GM12801 (cell line): ENCODE data around the gene SIDT2.

Experiments used
- CTCF ChIP-seq: IDR thresholded peaks from one replicate; pipeline ENCODE4 v1.5.1; 2011; ENCODE audit warnings: control low read depth; ENCODE audit not compliant: insufficient read length; ENCODE audit errors: extremely low read depth

Gene SIDT2

DNA sequence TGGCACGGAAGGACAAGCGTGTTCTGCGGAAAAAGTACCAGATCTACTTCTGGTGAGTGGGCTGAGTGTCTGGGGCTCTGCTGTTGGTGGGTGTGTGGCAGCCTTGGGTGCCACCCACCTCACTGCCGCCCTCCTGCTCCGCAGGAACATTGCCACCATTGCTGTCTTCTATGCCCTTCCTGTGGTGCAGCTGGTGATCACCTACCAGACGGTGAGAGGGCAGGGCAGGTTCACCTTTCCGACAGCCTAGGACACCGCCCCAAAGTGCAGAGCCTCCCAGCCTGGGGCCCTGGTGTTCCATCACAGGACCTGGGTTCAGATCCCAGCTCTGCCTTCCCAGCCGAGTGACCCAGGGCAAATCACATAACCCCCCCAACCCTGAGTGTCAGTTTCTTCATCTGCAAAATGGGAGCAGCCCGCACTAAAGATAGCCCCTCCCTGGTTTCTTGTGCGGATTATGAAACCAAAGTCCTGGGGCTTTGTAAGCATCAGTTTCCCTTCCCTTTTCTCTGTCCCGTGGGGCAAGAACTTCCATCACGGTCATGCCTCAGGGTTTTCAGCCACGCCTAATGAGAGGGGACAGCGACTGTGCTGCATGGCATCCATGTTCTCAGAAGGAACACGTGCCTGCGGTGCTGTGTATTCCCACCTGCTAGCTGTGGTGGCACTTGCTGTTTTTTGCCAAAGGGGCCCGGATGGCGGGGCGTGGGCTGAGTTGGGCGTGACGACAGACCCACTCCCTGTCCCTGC, 10.8 kb downstream of the SIDT2 start:
- TF ChIP-seq CTCF: no peak

- TF ChIP-seq CTCF: no peak
Observed at GRCh38 chr11:117189941-117190544, 11.5 kb downstream of the SIDT2 start.

GRCh38 chr11:117191680-117192400, 13.3 kb downstream of the SIDT2 start:
- no peak for TF ChIP-seq CTCF

GRCh38 chr11:117192401-117192875, 13.9 kb downstream of the SIDT2 start:
- TF ChIP-seq CTCF: no peak

GRCh38 chr11:117193130-117194020, 14.8 kb downstream of the SIDT2 start:
- no peak for TF ChIP-seq CTCF

GRCh38 chr11:117194267-117194666, 15.7 kb downstream of the SIDT2 start:
- no peak for TF ChIP-seq CTCF
